Peyer's patch (tissue), 4 donors: Measurements from ENCODE around the gene MYMX.

Experiments
- CTCF ChIP-seq, 6 experiments: fragments of 450-650 bp in 4 of 6; fragments of 200-600 bp in 2 of 6; sonication (generic) in 1 of 6; IDR thresholded peaks; one replicate each; pipeline ENCODE4 v1.5.1; 2017 to 2019; ENCODE audit warnings: antibody characterized with exemption in 6 of 6, mild to moderate bottlenecking in 3 of 6, moderate library complexity in 1 of 6
- POLR2A ChIP-seq, 2 donors: fragments of 450-650 bp; IDR thresholded peaks; one replicate each; pipeline ENCODE4 v1.5.1; 2017; ENCODE audit warnings: antibody characterized with exemption in 2 of 2, mild to moderate bottlenecking in 2 of 2, moderate library complexity in 2 of 2

GRCh38 chr6:44190715-44191114 lies 26.0 kb upstream of the MYMX start:
- TF ChIP-seq CTCF (IDR thresholded peaks at IDR 0.05) (no peak), POLR2A (IDR thresholded peaks at IDR 0.05) (no peak)
